Neuronal stem cell (in vitro differentiated cells): Measurements from ENCODE around the gene GALNS.

Source experiments
- DNase-seq: peaks from one replicate; pipeline ENCODE4 v3.0.0-alpha.2; 2013; ENCODE audit warnings: low spot score
- H2AFZ ChIP-seq: one replicate; pipeline ENCODE4 v1.6.1; 2013; ENCODE audit warnings: mild to moderate bottlenecking, low read length, inconsistent platforms
- H2AK5ac ChIP-seq: 2 replicates; pipeline ENCODE4 v1.6.1; 2013; ENCODE audit warnings: low read depth, mild to moderate bottlenecking, inconsistent platforms, low read length, moderate library complexity, mixed read lengths
- H2BK120ac ChIP-seq: 2 replicates; pipeline ENCODE4 v1.6.1; 2013; ENCODE audit warnings: low read depth, mild to moderate bottlenecking, inconsistent platforms, low read length, moderate library complexity, mixed read lengths
- H2BK12ac ChIP-seq: one replicate; pipeline ENCODE4 v1.6.1; 2013; ENCODE audit warnings: low read length, inconsistent platforms
- H2BK15ac ChIP-seq: 2 replicates; pipeline ENCODE4 v1.6.1; 2013; ENCODE audit warnings: mild to moderate bottlenecking, low read length, inconsistent platforms, mixed read lengths
- H2BK5ac ChIP-seq: one replicate; pipeline ENCODE4 v1.6.1; 2013; ENCODE audit warnings: inconsistent platforms, mild to moderate bottlenecking, low read length, moderate library complexity
- H3K14ac ChIP-seq: one replicate; pipeline ENCODE4 v1.6.1; 2013; ENCODE audit warnings: low read length, inconsistent platforms
- H3K18ac ChIP-seq: 2 replicates; pipeline ENCODE4 v1.6.1; 2013; ENCODE audit warnings: low read length, inconsistent platforms
- H3K23ac ChIP-seq: 2 replicates; pipeline ENCODE4 v1.6.1; 2013; ENCODE audit warnings: low read depth, mild to moderate bottlenecking, mixed read lengths, low read length, inconsistent platforms; ENCODE audit not compliant: poor library complexity
- H3K27ac ChIP-seq: replicated peaks from 3 replicates; pipeline ENCODE4 v1.5.1; 2013; ENCODE audit warnings: low read length, inconsistent platforms
- H3K27me3 ChIP-seq, 3 experiments: 2 replicates each; pipeline ENCODE4 v1.6.1; 2013; ENCODE audit warnings: low read length in 3 of 3, mild to moderate bottlenecking in 2 of 3, inconsistent platforms in 1 of 3, low read depth in 1 of 3, mixed read lengths in 1 of 3, moderate library complexity in 1 of 3; ENCODE audit not compliant: control insufficient read depth in 3 of 3, insufficient read depth in 3 of 3
- H3K36me3 ChIP-seq, 2 donors: replicated peaks in 1 of 2; 2 replicates each; pipeline ENCODE4 v1.6.1; 2013; ENCODE audit warnings: low read length in 2 of 2; ENCODE audit not compliant: control insufficient read depth in 2 of 2, insufficient read depth in 2 of 2
- H3K4ac ChIP-seq: 2 replicates; pipeline ENCODE4 v1.6.1; 2013; ENCODE audit warnings: inconsistent platforms, mild to moderate bottlenecking, low read length, moderate library complexity
- H3K4me1 ChIP-seq, 2 donors: 1 replicate in 1 of 2; 2 replicates in 1 of 2; pipeline ENCODE4 v1.6.1; 2013; ENCODE audit warnings: low read length in 2 of 2, low read depth in 1 of 2; ENCODE audit not compliant: control insufficient read depth in 2 of 2, insufficient read depth in 1 of 2
- H3K4me2 ChIP-seq: one replicate; pipeline ENCODE4 v1.6.1; 2013; ENCODE audit warnings: mild to moderate bottlenecking, low read length, inconsistent platforms; ENCODE audit not compliant: insufficient read depth, poor library complexity, severe bottlenecking
- H3K4me3 ChIP-seq, 2 donors: 2 replicates each; pipeline ENCODE4 v1.5.1; 2013; ENCODE audit warnings: low read length in 2 of 2, mild to moderate bottlenecking in 2 of 2, inconsistent platforms in 1 of 2, moderate library complexity in 1 of 2
- H3K79me1 ChIP-seq: one replicate; pipeline ENCODE4 v1.6.1; 2013; ENCODE audit warnings: low read depth, mild to moderate bottlenecking, inconsistent platforms, low read length, moderate library complexity
- H3K9ac ChIP-seq: one replicate; pipeline ENCODE4 v1.6.1; 2013; ENCODE audit warnings: mild to moderate bottlenecking, low read depth, low read length, inconsistent platforms; ENCODE audit not compliant: poor library complexity
- H3K9me3 ChIP-seq, 2 donors: replicated peaks in 1 of 2; 2 replicates each; pipeline versions ENCODE3 to v1.6.1; 2013; ENCODE audit warnings: low read length in 2 of 2, mild to moderate bottlenecking in 2 of 2, inconsistent platforms in 1 of 2, low read depth in 1 of 2, mixed read lengths in 1 of 2, moderate library complexity in 1 of 2; ENCODE audit not compliant: control insufficient read depth in 2 of 2, insufficient read depth in 1 of 2
- H4K8ac ChIP-seq: one replicate; pipeline ENCODE4 v1.6.1; 2013; ENCODE audit warnings: low read depth, mild to moderate bottlenecking, inconsistent platforms, low read length, moderate library complexity
- H4K91ac ChIP-seq: one replicate; pipeline ENCODE4 v1.6.1; 2013; ENCODE audit warnings: low read length, low read depth, mild to moderate bottlenecking, inconsistent platforms; ENCODE audit not compliant: poor library complexity
- WGBS, 2 donors: extraction: QIAGEN DNeasy Blood & Tissue Kit; methylation state at CpG; one replicate each; pipeline ENCODE4 v1.1.7; 2013; ENCODE audit warnings: missing lambda C conversion rate in 2 of 2, mixed read lengths in 1 of 2; ENCODE audit not compliant: insufficient read length in 2 of 2, insufficient replicate concordance in 1 of 2; ENCODE audit errors: extremely low coverage in 2 of 2; 5-methylcytosine and 5-hydroxymethylcytosine counted together

The GALNS gene

DNA sequence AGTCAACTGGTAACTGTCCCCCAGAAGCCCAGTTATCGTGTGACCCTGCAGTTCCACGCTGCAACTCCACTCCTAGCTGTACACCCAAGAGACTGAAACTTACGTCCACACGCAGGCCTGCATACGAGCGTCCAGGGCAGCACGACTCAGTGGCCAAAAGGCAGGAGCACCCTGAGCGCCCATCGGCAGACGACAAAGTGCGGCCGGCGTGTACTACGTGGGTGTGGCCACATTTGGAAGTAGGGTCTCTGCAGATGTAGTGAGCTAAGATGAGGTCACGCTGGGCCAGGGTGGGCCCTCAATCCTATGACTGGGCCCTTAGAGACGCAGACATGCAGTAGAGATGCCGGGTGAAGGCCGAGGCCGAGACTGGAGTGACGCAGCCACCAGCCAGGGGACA, 13.5 kb downstream of the GALNS start:
- H3K18ac ChIP-seq, result no peak overlapping the region
- H3K27ac ChIP-seq, result no peak overlapping the region
- H3K14ac ChIP-seq, result peak overlapping the region; percentile 71
- H3K23ac ChIP-seq, result no peak overlapping the region
- H2BK15ac ChIP-seq, result no peak overlapping the region
- H3K9me3 ChIP-seq, result no peaks in the 10 kb centered on the region
- no peak overlapping the region for H4K91ac ChIP-seq
- H3K4me3 ChIP-seq, result no peak overlapping the region
- no peak overlapping the region for H2BK120ac ChIP-seq
- no peak overlapping the region for H2AFZ ChIP-seq
- no peak overlapping the region for H2BK5ac ChIP-seq
- peaks cover 6% of the 10 kb centered on the region for H3K79me1 ChIP-seq
- no peaks in the 10 kb centered on the region for H3K27me3 ChIP-seq
- WGBS, 2 donors, result no CpG with 5 or more reads among the region's 20 CpGs
- H3K4me1 ChIP-seq, result no peaks in the 10 kb centered on the region
- H2AK5ac ChIP-seq, result peak overlapping the region; percentile 18
- no peak overlapping the region for H3K4me2 ChIP-seq
- no peak overlapping the region for H3K9ac ChIP-seq
- DNase-seq, result no peak
- no peak overlapping the region for H3K4ac ChIP-seq
- H2BK12ac ChIP-seq, result no peak overlapping the region
- peak overlapping the region; percentile 65 for H4K8ac ChIP-seq
- H3K36me3 ChIP-seq, result peaks cover 0 to 6% of the 10 kb centered on the region in 2 donors

DNA sequence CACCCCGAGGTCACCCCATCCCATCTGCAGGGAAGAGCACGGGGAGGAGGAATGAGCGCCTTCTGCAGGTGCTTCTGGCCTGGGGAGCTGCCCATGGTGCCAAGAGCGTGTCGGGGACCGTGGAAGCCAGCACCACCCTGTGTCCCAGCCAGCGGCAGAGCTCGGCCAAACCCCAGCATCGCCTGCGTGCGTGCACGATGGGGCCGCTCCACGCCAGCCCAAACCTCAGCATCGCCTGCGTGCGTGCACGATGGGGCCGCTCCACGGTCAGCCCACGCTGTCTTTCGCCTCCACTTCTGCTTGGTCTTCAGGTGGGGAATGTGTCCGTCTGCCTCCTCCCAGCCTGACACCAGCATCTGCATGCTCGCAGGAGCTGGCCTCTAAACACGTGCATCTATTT, 13.9 kb downstream of the GALNS start:
- Histone ChIP-seq H3K23ac (no peak overlapping the region), H4K8ac (no peak overlapping the region)
- WGBS, 2 donors, result no CpG with 5 or more reads among the region's 25 CpGs

GRCh38 chr16:88842308-88842756, 14.4 kb downstream of the GALNS start:
- H4K8ac ChIP-seq, result no peak overlapping the region
- no CpG with 5 or more reads among the region's 15 CpGs for WGBS, 2 donors
- H3K9ac ChIP-seq, result no peak overlapping the region
- H3K36me3 ChIP-seq, result peaks cover 0 to 2% of the 10 kb centered on the region in 2 donors
- H2BK120ac ChIP-seq, result no peak overlapping the region
- H3K18ac ChIP-seq, result no peak overlapping the region
- DNase-seq, result no peak
- H3K23ac ChIP-seq, result no peak overlapping the region
- H2AK5ac ChIP-seq, result no peak overlapping the region
- no peak overlapping the region for H3K27ac ChIP-seq
- no peaks in the 10 kb centered on the region for H3K4me1 ChIP-seq
- no peak overlapping the region for H2BK5ac ChIP-seq
- H4K91ac ChIP-seq, result no peak overlapping the region
- no peak overlapping the region for H3K4me3 ChIP-seq
- H3K14ac ChIP-seq, result no peak overlapping the region
- peaks cover 7% of the 10 kb centered on the region for H3K79me1 ChIP-seq
- H3K9me3 ChIP-seq, result no peaks in the 10 kb centered on the region
- H3K4me2 ChIP-seq, result no peak overlapping the region
- H2AFZ ChIP-seq, result no peak overlapping the region
- H2BK12ac ChIP-seq, result no peak overlapping the region
- H3K27me3 ChIP-seq, result no peaks in the 10 kb centered on the region
- H3K4ac ChIP-seq, result no peak overlapping the region
- H2BK15ac ChIP-seq, result no peak overlapping the region

More for the DNA sequence above, 13.9 kb downstream of the GALNS start:
- Histone ChIP-seq H2BK15ac (no peak overlapping the region), H2AK5ac (no peak overlapping the region), H3K79me1 (peaks cover 6% of the 10 kb centered on the region), H3K14ac (peak overlapping the region; percentile 38), H3K9ac (peak overlapping the region; percentile 60), H3K36me3 (peaks cover 0 to 4% of the 10 kb centered on the region in 2 donors), H2BK5ac (no peak overlapping the region), H3K27ac (no peak overlapping the region), H3K18ac (no peak overlapping the region), H3K4ac (no peak overlapping the region), H2BK120ac (no peak overlapping the region), H2BK12ac (peak overlapping the region; percentile 22), H3K4me1 (no peaks in the 10 kb centered on the region), H3K4me3 (no peak overlapping the region), H4K91ac (no peak overlapping the region), H3K4me2 (no peak overlapping the region), H2AFZ (no peak overlapping the region), H3K9me3 (no peaks in the 10 kb centered on the region), H3K27me3 (no peaks in the 10 kb centered on the region)
- DNase-seq, result no peak

DNA sequence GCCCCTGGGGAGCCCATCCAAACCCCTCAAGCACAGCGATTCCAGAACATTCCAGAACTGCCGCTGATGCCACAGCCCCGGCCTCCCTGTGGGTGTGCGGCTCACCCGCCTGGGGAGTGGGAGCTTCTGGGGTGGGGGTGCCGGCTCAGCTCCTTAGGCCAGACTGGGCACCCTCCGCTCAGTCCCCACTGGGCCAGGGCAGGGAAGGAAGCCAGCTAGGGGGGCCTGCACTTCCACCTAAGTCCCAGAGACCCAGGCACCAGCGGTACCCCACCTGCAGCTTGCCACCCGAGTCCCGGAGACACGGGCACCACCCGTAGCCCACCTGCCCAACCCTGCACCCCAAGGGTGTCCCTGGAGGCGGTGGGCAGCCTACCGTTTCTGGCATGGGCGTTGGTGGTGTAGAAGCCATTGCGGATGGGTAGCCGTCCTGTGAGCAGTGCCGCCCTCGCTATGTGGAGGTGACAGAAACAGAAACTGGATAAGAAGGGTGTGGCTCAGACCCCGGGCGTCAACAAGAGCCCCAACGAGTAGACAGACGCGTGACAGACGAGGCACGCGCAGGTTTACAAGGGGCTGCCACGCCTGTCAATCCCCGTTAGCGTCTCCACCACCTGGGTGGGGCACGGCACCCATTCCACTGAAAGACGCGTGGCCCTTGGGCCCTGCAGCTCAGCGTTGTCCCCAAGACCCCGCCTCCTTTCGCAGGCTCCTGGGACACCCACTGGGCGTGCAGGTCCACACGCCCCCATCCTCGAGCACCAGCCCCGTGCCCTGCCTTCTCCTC, 15.0 kb downstream of the GALNS start:
- WGBS, 2 donors, result no CpG with 5 or more reads among the region's 40 CpGs
- no peaks in the 10 kb centered on the region for H3K27me3 ChIP-seq

More for the DNA sequence above, 15.0 kb downstream of the GALNS start:
- H4K91ac ChIP-seq, result no peak overlapping the region
- no peaks in the 10 kb centered on the region for H3K4me1 ChIP-seq
- no peaks in the 10 kb centered on the region for H3K9me3 ChIP-seq
- H2BK5ac ChIP-seq, result peak overlapping the region; percentile 13
- H3K27ac ChIP-seq, result no peak overlapping the region
- H2AK5ac ChIP-seq, result no peak overlapping the region
- H3K4me3 ChIP-seq, result no peak overlapping the region
- no peak overlapping the region for H2BK15ac ChIP-seq
- H3K4ac ChIP-seq, result no peak overlapping the region
- no peak overlapping the region for H2BK12ac ChIP-seq
- no peak overlapping the region for H3K9ac ChIP-seq
- no peak for DNase-seq
- peak overlapping the region; percentile 47 for H3K14ac ChIP-seq
- peaks cover 8% of the 10 kb centered on the region for H3K79me1 ChIP-seq
- no peak overlapping the region for H2BK120ac ChIP-seq
- H3K18ac ChIP-seq, result no peak overlapping the region
- H4K8ac ChIP-seq, result no peak overlapping the region
- H2AFZ ChIP-seq, result no peak overlapping the region
- H3K4me2 ChIP-seq, result no peak overlapping the region
- H3K23ac ChIP-seq, result no peak overlapping the region
- H3K36me3 ChIP-seq, result peaks cover 0 to 2% of the 10 kb centered on the region in 2 donors
